ENCODE data around the gene OPHN1.

DNA sequence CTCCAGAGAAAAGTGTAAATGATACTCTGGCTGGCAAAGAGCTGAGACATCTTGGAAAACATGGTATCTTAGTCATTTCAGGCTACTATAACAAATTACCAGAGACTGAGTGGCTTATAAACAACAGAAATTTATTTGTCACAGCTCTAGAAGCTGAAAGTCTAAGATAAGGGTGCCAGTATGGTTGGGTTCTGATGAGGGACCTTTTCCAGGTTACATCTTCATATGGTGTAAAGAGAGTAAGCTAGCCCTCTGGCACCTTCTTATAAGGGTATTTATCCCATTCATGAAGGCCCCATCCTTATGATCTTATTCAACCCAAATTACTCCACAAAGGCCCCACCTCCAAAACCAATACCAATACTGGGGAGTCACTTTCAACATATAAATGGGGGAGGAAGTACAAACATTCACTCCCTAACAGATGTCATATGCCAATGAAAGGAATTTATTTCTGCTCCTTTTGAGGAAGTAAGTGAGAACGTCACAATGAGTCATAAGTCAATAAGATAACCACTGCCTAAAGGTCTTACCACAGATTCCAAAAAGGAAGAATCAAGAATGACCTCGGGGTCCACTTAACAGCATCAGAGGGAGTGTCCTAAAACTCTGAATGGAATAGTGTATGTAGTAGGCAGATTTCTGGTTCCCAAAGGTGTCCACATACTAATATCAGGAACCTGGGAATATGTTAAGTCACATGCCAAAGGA is 246.6 kb downstream of the OPHN1 start:
- TF ChIP-seq, protein P1, sequence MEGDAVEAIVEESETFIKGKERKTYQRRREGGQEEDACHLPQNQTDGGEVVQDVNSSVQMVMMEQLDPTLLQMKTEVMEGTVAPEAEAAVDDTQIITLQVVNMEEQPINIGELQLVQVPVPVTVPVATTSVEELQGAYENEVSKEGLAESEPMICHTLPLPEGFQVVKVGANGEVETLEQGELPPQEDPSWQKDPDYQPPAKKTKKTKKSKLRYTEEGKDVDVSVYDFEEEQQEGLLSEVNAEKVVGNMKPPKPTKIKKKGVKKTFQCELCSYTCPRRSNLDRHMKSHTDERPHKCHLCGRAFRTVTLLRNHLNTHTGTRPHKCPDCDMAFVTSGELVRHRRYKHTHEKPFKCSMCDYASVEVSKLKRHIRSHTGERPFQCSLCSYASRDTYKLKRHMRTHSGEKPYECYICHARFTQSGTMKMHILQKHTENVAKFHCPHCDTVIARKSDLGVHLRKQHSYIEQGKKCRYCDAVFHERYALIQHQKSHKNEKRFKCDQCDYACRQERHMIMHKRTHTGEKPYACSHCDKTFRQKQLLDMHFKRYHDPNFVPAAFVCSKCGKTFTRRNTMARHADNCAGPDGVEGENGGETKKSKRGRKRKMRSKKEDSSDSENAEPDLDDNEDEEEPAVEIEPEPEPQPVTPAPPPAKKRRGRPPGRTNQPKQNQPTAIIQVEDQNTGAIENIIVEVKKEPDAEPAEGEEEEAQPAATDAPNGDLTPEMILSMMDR (IDR thresholded peaks at IDR 0.05): no peak
- TF ChIP-seq POLR2A (IDR thresholded peaks at IDR 0.05) (no peak), POLR2AphosphoS5 (IDR thresholded peaks at IDR 0.05) (no peak), EP300 (IDR thresholded peaks at IDR 0.05) (no peak)
